ENCODE results near the gene NIPAL3. TPM values are rescaled to one million over a fixed set of nuclear protein-coding genes. Genes with fewer than 3 reads are reported as not detected.

NIPAL3 gene
- total RNA-seq, 1 donor from 2014 or later: 7.0 TPM

GRCh38 chr1:24391882-24392603, 23.6 kb upstream of the NIPAL3 start:
- no peak for DNase-seq

- DNase-seq: no peak
Observed at GRCh38 chr1:24392604-24392946, 23.0 kb upstream of the NIPAL3 start.

- DNase-seq: no peak
Observed at GRCh38 chr1:24392982-24393650, 22.5 kb upstream of the NIPAL3 start.

GRCh38 chr1:24393892-24394291, 21.7 kb upstream of the NIPAL3 start:
- DNase-seq: no peak

- no peak for DNase-seq
Observed at GRCh38 chr1:24400065-24400464, 15.5 kb upstream of the NIPAL3 start.

GRCh38 chr1:24403806-24404205, 11.8 kb upstream of the NIPAL3 start:
- DNase-seq: no peak

GRCh38 chr1:24406788-24407187, 8.8 kb upstream of the NIPAL3 start:
- DNase-seq: no peak

GRCh38 chr1:24409535-24409934, 6.1 kb upstream of the NIPAL3 start:
- no peak for DNase-seq

GRCh38 chr1:24410750-24411149, 4.9 kb upstream of the NIPAL3 start:
- no peak for DNase-seq

GRCh38 chr1:24411963-24412362, 3.6 kb upstream of the NIPAL3 start:
- no peak for DNase-seq

GRCh38 chr1:24412408-24412807, 3.2 kb upstream of the NIPAL3 start:
- DNase-seq: no peak

GRCh38 chr1:24413350-24414163, 2.0 kb upstream of the NIPAL3 start, which contains the start of gene STPG1:
Gene STPG1 (minus strand): TSS chr1:24413782. CDS start chr1:24401388, 12,394 bp downstream.
- peak; percentile 52 for DNase-seq

- no peak for DNase-seq
Observed at GRCh38 chr1:24414775-24415333, 748 bp upstream of the NIPAL3 start.

GRCh38 chr1:24415910-24416665, 486 bp downstream of the NIPAL3 start:
- DNase-seq: no peak

GRCh38 chr1:24416666-24417391, 1.2 kb downstream of the NIPAL3 start:
- no peak for DNase-seq

- no peak for DNase-seq
Observed at GRCh38 chr1:24417681-24418080, 2.1 kb downstream of the NIPAL3 start.

- no peak for DNase-seq
Observed at GRCh38 chr1:24418898-24419628, 3.5 kb downstream of the NIPAL3 start.

- no peak for DNase-seq
Observed at GRCh38 chr1:24420547-24420946, 4.9 kb downstream of the NIPAL3 start.

- no peak for DNase-seq
Observed at GRCh38 chr1:24421502-24421901, 5.9 kb downstream of the NIPAL3 start.

GRCh38 chr1:24424207-24424606, 8.6 kb downstream of the NIPAL3 start:
- DNase-seq: no peak

- no peak for DNase-seq
Observed at GRCh38 chr1:24424990-24425389, 9.4 kb downstream of the NIPAL3 start.
